Measurements from ENCODE around the gene RSAD1.

Gene RSAD1

DNA sequence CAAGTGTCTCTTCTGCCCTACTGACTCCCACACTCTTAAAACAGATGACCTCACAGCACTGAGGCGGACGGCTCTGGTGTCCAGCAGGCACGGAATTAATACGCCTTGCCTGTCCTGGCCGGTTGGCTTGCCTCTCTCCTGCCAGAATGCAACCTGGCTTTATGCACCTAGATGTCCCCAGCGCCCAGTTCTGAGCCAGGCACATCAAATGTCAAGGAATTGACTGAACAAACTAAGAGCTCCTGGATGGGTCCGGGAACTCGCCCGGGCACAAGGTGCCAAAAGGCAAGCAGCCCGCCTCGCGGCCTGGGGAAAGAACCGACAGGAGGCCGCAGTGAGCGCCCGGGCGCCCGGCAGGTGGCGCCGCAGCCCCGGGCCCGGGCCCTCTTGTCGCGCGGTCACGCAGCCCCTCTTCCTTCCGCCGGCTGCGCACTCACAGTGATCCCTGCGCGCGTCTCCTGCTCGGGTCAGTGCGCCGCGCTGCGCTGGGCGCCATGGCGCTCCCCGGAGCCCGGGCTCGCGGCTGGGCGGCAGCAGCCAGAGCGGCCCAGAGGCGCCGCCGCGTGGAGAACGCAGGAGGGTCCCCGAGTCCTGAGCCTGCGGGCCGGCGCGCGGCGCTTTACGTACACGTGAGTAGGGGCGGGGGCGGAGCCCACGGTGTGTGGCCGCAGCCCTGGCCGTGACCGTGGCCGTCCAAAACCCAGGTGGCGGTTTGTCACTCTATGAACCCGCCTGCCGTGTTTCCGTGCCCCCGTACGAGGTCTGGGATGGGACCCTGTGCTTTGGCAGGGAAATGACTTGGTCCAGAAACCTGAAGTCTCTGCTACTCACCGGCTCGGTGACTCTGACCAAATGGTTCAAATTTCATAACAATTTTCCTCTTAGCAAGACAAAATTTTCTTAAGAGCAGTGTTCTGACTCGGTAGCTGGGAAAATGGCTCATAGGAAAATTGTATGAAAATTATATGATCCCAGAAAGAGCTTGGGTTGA, at the start of gene RSAD1:
Gene RSAD1 (plus strand): TSS at position 470 of the 991 bp plus-strand sequence. CDS start 25 bp downstream, at position 495.
- DNase-seq = peak; percentile 86

DNA sequence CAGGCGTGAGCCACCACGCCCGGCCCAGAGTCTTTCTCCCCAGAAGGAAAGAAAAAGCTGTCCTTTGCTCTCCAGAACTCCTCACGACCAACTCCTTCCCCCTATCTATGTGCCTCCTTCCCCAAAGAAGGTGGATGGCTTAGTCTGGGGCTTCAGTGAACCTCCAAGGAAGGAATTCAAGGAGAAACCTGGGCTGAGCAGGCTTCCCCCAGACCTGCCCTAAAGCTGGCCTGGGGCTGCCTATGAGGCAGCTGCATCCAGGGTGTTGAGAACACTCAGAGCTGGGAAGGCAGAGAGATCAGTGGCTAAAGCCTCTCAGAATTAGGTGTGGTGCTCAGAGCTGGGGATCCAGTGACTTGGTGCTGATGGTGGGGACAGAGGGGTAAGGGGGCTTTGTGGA, 48.9 kb upstream of the RSAD1 start:
- no peak for DNase-seq

DNA sequence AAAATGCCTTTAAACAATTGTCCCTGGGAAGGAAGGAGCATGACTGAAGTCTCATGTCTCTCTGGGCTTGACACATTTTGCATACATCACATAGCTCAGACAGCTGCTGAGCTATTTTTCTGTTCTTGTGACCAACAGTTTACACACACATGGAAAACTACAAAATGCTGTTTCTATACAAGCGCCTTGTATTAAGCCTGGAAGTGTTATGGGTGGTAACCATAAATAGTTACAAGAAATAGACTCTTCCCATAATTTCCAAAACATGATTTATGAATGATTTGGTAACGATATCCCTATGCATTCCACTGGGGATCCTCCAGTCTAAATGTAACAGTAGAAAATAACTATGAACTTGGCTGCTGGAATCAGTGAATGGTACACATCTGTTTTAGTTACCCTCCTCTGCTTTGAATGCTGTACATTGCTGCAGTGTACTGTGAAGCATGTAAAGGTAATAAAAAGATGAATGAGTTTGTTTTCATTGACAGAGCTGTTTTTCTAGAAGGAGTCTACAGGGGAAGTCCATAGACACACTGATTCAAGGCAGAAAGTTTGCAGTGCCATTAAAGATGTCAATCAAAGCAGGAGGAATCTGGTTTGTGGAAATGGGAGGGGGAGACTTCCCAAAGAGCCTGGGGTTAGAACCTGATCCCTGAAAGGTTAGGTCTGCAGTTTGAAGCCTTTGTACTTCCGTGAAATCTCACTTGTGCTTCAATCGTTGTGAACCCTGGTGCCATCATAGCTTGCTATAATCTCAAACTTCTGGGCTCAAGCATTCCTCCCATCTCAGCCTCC, 47.6 kb upstream of the RSAD1 start:
- no peak for DNase-seq

DNA sequence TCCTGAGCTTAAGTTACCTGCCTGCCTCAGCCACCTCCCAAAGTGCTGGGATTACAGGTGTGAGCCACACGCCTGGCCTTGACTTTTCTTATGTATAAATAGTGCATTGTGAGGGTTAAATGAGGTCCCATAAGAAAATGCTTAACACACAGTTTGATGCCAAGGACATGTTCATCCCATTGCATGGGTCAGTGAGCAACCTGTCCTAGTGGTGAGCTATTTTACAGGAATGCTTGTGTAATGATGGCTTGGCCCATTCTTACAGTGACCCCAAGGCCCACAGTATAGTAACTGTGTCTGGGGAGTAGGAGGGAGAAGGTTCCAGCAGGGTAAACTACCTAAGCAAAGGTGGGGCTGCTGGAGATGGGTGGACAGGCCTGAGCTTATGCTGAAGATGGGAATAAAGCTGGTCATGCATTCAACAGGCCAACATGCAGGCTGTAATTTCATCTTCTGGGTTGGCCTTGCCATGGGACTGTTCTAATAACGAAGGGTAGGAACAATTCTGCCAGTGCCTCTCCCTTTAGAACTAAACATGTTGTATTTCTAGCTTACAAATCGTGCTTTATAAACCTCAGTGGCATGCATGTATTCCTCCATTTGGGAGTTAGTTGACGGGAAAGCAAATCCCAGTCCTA, 46.4 kb upstream of the RSAD1 start:
- DNase-seq = no peak

DNA sequence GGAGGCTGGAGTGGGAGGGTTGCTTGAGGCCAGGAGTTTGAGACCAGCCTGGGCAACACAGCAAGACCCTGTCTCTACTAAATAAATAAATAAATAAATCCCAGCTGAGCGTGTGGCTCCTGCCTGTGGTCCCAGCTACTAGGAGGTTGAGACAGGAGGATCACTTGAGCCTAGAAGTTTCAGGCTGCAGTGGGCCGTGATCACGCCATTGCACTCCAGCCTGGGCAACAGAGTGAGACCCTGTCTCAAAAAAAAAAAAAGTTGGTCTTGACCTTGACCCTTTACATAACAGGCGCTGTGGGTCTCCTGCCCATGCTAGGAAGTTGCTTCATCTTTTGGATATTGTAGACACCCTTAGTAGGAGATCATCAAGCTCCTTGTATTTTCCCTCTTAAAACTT, 41.3 kb upstream of the RSAD1 start:
- no peak for DNase-seq

DNA sequence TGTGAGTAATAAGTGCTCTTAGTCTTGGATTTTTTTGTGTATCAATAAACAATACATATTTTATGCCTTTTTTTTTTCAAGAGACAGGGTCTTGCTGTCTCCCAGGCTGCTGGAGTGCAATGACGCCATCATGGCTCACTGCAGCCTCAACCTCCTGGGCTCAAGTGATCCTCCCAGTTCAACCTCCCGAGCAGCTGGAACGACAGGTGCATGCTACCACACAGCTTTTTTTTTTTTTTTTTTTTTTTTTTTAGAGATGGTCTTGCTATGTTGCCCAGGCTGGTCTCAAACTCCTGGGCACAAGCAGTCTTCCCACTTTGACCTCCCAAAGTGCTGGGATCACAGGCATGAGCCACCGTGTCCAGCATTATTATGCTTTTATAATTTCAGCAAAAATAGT, 39.7 kb upstream of the RSAD1 start:
- DNase-seq = no peak

DNA sequence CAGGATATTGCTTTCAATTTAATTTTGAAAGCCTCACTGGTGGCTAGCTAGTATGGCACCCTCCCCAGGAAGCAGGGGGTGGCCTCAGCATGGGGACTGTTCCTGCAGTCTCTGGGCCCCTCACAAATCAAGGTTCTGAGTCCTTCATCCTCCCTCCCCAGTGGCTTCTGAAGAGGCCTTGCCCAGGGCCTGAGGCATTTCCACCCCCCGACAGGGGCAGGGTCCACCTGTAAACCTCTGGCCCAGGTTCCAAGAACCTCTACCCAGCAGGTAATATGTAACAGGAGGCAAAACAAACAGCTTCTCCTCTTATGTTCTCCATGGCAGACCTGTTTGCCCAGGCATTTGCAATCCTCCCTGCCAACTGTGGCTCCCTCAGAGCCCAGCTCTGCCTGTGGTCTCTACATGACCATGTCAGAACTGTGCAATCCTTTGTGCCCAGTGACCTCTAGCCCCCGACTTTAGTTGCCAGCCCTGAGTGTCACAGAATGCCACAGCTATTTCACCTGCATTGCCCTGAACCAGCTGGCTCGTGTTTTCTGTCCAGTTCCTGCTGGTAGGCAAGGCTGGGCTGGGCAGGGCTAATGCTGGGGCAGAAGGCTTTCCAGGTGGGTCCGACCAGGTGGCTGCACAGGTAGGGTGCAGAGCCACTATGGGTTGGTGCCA, 38.4 kb upstream of the RSAD1 start:
- DNase-seq = no peak

DNA sequence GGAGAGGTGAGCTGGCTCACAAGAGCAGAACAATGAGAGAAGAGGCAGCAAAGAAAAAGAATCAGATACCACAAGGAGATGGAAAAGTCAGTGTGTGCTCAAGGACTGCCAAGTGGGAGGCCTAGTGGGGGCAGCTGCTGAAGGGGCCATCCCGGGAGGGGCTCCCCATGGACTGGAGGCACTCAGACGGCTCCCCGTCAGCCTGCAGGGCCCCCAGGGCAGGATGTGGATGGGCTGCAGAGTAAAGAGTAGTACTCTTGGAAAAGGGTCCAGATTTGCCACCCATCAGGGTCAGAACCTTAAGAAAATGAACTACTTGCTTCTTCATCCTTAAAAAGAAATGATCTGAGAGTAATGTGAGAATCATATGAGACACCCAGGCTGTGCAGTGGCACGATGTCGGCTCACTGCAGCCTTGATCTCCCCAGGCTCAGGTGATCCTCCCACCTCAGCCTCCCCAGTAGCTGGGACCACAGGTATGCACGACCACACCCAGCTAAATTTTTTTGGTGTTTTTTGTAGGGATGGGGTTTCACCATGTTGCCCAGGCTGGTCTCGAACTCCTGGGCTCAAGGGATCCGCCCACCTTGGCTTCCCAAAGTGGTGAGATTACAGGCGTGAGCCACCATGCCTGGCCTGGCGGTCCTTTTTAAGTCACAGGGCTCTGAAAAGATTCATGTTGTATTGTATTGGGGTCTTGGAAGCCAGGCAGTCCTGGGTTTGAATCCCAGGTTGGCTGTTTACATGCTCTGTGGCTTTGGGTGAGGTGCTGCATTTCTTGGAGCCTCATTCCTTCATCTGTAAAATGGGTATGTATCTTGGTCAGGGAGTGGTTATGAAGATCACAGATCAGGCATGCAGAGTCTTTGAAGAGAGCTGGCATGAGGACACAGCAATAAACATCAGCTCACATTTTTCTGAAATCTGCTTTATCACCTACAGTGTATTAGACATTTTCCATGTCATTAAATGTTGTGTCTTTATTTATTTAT, 37.5 kb upstream of the RSAD1 start:
- no peak for DNase-seq

DNA sequence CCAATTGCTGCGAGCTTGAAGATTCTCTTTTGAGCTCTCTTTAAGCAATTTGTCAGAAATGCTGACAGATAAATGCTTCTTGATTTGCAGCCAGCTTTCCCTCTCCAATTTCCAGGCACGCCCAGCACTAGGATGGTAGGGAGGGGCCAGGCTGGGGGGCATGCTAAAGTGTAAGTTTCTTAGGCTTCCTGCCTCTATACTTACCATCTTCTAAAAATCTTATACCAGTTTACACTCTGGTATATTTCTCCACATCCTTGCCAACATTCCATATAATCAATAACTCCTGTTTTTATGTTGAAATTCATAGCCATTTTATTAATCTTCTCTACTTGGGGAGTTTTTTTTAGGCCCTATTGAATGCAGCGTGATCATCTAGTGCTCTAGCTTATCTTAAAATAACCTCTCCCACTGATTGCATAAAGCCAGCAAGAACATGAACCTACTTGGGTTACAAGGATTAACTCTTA, 35.1 kb upstream of the RSAD1 start:
- no peak for DNase-seq

DNA sequence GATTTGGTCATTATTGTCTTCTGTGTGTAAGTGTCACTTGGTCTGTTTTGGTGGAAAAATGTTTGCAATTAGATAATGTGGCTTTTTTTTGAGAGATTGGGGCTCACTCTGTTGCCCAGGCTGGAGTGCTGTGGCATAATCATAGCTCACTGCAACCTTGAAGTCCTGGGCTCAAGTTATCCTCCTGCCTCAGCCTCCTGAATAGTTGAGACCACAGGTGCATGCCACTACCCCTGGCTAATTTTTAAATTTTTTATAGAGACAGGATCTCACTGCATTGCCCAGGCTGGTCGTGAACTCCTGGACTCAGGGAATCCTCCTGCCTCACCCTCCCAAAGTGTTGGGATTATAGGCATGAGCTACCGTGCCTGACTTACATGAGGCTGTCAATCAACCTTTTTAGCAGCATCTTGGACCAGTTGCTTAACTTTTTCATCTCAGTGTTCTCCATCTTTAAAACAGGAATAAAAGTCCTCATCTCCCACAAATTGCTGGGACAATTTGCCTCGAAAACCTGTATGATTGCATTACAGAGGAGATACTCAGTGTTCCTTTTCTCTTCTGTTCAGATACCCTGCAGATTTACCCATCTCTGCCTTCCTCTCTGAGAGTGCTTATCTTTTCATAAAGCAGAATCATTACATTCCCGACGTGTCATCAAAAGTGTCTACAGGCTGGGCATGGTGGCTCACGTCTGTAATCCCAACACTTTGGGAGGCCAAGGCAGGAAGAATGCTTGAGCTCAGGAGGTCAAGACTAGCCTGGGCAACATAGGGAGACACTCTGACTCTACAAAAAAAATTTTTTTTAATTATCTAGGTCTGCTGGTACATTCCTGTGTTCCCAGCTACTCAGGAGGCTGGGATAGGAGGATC, 33.6 kb upstream of the RSAD1 start:
- DNase-seq = no peak

DNA sequence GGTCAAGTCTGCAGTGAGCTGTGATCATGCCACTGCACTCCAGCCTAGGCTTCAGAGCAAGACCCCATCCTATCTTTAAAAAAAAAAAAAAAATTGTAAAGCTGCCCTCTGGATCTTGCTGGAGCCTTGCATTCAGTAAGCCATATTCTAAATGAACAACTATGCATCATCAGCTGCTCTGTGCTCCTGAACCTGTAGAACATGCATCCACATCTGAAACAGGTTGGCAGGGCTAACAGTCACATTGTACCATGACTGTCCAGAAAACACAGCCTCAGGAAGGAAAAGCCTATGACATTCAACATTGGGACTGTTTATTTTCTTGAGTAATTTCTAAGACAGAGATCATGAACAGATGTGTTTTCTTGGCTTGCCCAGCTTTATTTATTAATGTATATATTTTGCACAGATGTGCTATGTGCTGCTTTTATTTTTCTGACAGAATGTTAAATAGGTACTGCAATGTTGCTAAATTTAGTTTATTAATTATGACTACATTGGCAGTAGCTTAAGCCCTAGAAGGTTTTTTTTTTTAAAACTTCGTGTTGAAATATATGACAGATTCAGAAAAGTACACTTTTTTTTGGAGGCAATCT, 32.8 kb upstream of the RSAD1 start:
- DNase-seq = no peak

DNA sequence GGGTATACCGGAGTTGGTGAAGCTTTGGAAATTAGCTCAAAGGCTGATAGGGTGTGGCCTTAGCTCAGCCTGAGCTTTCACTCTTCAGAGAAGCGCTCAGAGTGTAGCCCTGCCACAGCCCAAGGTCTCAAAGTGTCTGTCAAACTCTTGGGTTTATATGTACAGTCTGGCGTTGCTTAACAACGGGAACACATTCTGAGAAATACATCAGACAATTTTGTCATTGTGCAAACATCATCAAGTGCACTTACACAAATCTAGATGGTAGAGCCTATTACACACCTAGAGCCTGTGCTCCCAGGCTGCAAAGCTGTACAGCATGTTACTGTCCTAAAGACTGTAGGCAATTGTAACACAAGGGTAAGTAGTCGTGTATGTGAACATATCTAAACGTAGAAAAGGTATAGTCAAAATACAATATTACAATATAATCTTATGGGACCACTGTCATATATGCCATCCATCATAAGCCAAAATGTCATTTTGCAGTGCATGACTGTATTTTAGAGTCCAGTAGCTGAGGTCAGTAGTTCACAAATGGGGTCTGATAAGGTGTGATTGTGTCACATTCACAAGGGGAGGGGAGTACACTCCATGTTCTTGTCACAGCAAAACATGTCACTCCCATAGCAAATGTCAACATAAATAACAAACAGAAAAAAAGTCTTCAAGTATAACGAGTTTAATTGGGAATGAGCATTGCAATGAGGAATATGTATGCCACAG, 30.6 kb upstream of the RSAD1 start:
- no peak for DNase-seq

DNA sequence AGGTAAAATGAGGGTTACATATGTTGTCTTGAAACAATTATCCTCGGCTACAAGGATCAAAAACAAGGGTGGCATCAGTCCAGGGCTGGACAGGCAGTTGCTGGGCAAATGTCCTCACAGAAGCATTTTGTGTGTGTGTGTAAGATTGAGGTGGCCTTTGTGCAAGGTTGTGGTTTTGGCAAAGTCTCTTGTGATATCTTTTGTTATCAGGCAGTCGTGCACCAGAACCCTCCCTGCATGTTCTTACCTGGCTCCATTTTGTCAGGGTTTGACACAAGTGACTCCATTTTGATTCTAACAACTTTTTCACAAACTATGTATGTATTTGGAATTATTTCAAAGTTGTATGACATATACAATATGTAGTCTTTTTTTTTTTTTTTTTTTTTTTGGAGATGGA, 30.0 kb upstream of the RSAD1 start:
- no peak for DNase-seq

DNA sequence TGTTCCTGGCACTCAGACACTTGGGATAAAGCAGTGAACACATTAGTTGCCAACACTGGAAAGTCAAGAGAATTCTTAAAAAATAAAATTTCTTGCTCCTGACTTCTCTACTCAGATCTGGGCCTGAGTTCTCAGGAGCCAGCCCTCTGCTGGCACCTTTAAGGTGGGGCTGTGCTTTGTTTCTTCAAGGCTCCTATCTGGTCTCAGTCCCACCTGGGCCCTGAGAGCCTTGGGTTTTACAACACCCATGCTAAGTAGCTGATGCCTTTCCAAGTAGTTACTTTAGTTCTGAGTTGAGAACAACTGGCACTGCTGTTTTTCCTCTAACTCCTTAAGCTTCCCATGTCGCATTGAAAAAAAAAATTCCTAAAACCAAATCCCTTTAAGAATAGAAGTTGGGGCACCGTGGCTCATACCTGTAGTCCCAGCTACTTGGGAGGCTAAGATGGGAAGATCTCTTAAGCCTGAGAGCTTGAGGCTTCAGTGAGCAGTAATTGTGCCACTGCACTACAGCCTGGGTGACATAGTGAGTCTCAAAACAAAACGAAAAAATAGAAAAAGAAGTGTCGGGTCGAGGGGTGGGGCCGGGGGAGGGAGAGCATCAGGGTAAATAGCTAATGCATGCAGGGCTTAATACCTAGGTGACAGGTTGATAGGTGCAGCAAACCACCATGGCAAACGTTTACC, 26.6 kb upstream of the RSAD1 start:
- DNase-seq = no peak

DNA sequence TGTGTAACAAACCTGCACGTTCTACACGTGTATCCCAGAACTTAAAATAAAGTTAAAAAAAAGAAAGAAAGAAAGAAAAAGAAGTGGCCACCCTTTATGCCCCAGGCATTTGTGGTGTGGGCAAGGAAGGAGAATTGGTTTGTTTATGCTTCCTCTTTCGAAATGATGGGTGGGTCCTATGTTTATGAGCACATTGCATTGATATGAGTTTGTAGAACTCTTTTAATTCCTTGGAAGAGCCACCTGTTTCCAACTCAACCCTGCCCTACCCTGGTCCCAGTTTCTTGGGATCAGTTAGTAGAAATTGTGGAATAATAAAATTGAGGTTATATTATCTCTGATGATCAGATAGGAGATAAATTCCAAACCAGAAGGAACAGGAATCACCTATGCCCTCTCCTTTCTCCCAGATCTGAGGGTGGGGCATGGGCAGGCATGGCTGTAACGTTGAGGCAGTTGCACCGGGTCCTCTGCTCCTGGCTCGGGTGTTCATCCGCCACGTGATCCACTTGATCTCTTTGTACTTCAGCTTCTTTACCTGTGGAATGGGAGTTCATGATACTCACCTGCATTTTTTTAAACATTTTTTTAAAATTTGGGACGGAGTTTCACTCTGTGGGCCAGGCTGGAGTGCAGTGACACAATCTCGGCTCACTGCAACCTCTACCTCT, 25.9 kb upstream of the RSAD1 start:
- DNase-seq = no peak

DNA sequence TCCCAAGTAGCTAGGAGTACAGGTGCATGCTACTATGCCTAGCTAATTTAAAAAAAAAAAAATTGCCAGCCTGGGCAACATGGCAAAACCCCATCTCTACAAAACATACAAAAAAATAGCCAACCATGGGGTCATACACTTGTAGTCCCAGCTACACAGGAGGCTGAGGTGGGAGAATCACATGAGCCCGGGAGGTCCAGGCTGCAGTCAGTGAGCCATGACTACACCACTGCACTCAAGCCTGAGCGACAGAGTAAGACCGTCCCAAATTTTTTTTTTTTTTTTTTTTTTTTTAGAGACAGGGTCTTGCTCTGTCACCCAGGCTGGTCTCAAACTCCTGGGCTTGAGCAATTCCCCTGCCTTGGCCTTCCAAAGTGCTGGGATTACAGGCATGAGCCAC, 24.8 kb upstream of the RSAD1 start:
- no peak for DNase-seq

DNA sequence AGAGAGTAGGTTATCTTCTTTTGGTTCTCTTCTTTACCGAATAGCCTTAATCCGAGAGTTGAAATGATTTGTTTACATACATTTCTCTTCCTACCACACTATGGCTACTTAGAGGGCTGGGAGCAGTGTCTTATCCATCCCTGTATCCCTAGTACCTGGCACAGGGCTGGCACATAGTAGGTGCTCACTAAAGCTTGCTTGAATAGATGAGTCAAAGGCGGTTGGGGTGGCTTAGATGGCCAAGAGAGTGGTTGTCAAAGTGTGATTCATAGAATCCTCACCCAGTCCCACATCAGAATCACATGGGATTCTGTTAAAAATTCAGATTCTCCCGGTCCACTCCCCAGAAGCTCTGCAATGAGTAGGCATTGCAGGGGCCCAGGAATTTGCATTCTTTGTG, 21.0 kb upstream of the RSAD1 start:
- no peak for DNase-seq

DNA sequence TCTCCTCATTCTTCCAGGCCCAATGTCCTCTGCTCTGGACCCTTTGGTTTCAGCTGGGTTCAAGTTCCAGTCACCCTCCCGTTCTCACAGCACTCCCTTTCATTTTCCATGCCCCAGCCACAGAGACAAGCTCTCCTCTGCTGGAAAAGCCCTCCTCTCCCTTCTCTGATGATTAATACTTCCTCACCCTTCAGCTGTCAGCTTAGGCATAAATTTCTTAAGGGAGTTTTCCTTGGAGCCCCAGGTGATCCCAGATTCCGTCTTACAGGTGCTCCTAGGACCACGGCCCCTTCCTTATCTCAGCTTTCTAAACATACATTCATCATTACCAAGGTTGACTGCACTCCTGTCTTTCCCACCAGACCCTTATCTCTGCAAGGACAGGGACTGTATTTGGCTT, 20.4 kb upstream of the RSAD1 start:
- no peak for DNase-seq
